Measurements from ENCODE around the gene SERP2.

The SERP2 gene

DNA sequence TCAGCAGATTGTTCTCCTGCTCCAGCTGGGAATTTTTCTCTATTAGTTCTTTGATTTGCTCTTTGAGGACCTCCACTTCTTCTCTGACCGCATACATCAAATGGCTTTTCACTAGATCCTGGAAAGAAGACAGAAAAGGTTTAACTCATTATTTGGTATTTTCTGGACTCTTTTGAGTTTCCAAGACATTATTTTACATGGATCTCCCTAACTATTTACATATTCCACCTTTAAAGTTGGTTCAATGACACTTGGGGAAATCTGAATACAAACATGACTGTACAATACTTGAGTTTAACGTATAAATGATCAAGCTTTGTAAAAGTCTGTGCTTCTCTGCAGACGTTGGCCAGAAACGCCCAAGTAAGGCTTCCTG is 61.1 kb downstream of the SERP2 start:
- no peak for DNase-seq (ENCODE audit: low read depth)

DNA sequence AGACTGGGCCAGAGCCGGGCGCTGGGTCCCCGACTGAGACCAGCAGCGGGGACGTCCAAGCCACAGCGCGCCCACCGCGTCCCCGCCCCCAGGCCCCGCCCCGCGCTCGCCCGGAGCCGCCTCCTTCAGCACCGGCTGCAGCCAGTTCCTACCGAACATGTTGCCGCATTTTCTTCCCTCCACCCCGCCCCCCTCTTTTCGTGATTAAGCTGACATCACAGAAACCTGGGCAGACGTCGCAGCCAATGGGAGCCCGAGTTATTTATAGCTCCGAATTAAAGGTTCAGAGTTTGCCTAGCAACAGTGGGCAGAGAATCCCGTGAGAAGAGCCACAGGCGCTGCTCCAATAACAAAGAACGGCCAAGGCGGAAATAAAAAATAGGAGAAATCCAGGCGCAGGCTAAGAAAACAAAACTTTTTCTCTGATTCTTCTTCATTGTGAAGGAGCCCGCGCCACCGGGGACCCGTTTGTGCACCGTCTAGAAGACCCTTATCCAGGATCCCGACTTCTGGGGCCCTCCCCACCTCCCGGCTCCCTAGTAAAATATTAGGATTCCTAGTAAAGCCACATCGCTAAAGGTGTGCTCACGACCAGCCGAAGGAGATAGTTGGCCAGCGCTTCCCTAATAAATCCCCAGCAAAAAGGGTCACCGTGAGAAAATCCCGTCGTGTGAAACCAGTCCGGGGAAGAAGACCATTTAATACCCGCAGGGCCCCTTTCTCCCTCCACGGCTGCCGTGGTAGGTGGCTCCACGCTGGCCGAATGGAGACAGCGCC is 61.7 kb downstream of the SERP2 start:
- DNase-seq (ENCODE audit: low read depth) = peak; percentile 90

DNA sequence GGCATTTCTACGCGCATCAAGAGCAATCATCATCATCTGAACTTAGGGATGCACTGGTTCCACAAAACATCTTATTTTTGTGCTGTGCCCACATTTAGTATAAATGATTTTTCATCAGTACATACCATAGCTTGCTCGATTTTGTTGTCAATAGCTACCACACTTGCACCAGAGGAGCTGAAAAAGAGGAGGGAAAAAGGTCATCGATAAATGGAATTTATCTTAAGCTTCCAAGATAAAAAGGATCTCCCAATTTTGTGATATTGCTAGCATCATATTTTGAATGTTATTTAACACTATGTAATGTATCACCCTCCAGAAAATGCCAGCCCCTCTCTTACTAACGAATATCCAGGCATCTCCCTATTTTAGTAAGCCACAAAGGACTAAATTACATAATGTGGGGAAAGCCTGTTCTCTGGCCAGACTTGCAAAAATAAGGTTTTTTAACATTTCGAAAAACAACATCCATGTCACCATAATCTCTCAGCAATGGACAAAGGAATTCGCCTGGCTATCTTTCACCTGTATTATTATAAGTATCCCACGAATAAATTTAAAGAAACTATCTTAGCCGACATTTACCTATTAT is 62.4 kb downstream of the SERP2 start:
- no peak for DNase-seq (ENCODE audit: low read depth)

DNA sequence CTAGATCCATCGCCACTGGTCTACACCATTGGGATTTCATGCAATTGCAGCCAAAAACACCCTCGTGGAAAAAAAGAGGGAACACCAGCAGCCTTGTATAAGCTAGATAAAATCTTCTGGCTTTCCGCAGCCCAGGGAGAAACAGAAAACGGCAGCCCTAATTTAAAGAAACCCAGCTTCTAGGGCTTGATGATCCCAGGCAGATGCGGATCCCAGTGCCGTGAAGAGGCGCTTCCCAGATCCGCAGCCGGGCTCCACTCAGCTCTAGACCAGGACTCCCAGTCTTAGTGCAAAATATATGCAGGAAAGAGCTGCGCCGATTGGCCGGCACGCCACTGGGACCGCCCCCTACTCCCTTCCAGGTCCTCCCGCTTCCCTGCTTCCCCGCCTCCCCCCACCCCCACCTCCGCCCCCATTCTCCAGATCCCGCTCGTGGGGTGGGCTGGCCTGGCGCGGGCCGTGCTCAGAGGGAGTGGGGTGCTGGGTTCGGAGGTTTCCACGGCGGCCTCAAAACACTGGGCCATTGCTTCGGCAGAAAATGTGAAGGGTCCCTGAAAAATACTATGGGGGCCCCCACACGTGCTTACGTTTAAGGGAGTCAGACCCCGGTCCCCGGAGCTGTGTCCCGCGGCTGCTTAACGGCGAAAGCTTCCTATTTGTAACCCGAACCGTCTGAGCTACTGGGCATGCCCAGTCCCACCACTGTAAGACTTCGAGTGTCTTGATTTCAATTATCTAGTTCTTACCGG is 63.1 kb downstream of the SERP2 start:
- peak; percentile 19 for DNase-seq (ENCODE audit: low read depth)

DNA sequence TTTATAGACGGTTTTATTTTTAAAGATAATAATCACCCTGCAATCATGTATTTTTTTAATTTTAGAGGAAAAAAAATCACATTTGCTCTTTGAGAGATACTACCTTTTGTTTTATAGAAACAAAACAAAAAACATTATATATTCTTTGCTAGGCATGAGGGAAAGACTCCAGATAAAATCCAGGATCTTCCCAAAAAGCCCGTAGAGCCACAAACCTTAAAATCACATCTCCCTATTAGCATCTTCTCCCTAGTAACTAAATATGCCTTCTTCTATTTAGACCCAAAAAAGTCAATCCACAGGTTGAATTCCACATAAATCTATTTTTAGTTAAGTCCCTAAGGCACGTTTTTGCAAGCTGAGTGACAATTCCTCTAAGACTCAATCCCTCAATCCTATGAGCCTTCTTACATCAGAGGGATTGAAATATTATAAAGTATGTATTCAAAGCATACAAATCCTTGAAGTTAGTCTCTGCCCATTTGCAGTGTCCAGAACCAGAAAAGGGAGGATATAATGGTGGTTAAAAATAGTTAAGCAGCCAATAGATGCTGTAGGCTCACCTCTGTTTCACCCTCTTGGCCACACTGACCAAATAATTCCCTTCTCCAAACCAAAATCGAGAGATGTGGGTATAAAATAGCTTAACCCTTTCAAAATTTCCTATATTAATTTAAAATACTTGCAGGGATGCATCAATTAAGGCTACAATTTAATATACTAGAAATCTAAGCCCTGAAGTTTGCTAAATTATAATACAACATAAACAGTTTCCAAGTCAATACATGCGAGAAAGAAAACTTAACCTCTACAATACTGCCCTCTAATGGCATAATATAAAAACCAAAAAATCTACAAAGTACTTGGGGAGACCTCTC is 64.0 kb downstream of the SERP2 start:
- DNase-seq (ENCODE audit: low read depth) = no peak

DNA sequence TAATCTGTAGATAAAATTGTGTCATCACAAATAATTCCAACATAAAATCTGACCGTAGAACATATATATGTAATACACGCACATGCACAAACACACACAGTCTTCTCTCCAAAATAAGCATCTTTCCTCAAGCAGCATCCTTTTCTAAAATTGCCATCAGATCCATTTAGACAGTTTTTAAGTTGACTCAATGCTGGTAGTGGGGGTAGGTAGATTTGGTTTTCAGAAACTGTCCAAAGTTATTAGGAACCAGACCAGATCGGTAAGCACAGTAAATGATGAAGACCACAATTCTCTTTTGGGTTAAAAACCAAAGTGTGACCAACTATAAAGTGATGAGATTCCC is 64.6 kb downstream of the SERP2 start:
- DNase-seq (ENCODE audit: low read depth) = no peak

DNA sequence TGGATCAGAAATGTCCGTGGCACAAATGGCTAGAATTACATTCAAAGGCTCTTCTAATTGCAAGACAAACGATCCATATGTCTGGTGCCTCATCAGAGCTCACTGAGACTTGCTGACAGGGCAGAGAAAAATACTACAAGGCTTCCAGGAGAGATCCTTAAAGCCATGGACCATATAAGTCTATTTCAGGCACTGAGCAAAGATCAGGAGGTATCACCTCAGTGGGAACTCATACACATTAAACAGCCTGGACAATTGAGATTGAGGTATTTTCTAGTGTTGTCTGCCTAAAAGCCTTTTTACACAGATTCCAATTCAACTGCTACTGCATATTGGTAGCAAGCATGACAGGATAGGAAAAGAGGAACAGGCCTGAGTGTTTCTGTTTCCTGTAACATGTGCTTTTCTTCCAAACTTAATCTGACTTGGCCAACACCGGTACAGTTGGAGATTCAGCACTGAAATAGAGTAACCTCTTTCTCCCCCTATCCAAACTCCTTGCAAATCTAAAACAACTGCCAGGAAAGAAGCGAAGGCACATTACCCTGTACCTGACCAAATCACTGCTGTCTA is 65.9 kb downstream of the SERP2 start:
- no peak for DNase-seq (ENCODE audit: low read depth)

DNA sequence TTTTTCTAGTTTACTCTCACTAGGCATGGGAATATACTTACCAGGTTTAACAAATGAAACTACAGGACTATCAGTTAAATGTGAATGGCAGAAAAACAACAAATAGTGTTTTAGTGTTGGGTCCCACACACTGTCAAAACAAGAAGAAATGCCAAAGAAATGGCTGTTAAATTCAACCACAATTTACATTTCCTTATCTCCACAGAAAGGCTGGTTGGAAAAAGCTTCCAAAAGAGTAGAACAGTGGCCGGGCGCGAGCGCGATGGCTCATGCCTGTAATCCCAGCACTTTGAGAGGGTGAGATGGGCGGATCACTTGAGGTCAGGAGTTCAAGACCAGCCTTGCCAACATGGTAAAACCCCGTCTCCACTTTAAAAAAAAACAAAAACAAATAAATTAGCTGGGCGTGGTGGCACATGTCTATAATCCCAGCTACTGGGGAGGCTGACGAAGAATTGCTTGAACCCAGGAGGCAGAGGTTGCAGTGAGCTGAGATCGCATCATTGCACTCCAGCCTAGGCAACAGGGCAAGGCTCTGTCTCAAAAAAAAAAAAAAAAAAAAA is 66.5 kb downstream of the SERP2 start:
- no peak for DNase-seq (ENCODE audit: low read depth)

Measured in T follicular helper cell (primary cell).